ENCODE data around the gene FOLR1.
"Not testable (repeated sequence)": the region's sequence is repeated elsewhere in the genome, so short reads cannot be mapped to it uniquely, and the experiment has no call there.

The FOLR1 gene

GRCh38 chr11:72191961-72192381 is at the start of gene FOLR1:
FOLR1 (plus strand) TSS chr11:72192140; CDS start chr11:72192174, 34 bp downstream.
- DNase-seq, result no peak

DNA sequence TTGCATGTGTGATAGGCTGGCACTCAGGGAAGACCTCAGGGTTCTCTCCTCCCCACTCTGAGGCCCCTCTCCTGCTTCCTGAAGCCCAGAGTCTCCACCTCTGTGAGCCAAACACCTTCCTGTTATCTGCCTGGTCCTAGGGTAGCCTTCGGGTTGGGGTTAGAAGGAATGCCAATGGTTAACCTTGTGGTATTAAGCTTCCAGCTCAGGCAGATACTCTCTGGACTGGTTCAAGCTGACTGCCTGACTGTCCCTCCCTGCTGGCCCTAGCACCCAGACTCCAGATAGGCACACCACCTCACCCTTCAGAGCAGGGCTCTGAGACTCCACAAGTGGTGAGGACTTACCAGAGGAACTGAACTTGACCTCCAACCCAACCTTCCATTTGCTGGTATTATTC is 49.4 kb upstream of the FOLR1 start:
- DNase-seq, result not testable (repeated sequence)

DNA sequence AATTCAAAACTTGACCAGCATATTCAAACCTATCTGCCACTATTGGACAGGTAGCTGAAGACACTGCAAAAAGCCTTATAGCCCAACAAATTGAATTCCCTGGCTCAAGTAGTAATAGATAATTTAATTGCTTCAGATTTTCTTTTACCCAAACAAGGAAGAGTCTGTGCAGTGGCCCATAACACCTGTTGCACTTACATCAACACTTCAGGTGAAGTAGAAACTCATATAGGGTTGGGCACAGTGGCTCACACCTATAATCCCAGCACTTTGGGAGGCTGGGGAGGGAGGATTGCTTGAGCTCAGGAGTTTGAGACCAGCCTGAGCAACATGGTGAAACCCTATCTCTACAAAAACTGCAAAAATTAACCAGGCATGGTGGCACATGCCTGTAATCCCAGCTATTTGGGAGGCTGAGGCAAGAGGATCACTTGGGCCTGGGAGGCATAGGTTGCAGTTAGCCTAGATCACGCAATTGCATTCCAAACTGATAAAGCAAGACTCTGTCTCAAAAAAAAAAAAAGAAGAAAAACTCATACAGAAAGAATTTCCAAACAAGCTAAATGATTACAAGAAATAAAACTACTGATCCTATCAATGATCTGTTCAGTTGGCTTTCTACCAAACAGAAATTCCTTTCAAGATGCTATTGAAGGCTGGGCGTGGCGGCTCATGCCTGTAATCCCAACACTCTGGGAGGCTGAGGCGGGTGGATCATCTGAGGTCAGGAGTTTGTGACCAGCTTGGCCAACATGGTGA is 47.0 kb upstream of the FOLR1 start:
- no peak for DNase-seq

DNA sequence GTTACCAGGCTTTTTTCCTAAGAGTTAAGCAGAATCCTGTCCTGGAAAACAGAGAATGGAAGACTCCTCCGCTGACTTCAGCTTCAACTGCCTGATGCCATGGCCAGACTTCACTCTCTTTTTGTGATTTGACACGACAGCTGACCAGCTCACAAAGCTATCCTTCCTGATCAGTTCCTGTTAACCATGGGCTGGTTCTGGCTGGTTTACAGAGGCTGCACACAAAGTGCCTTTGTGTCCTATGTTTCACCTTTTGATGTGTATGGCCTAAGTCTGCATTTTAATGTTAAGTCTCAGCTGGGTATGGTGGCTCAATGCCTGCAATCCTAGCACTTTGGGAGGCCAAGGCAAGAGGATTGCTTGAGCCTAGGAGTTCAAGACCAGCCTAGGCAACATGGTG is 45.3 kb upstream of the FOLR1 start:
- DNase-seq, result no peak

GRCh38 chr11:72150882-72151281 is 41.1 kb upstream of the FOLR1 start:
- DNase-seq, result no peak

- DNase-seq, result not testable (repeated sequence)
Measured at GRCh38 chr11:72153874-72154273, 38.1 kb upstream of the FOLR1 start.

GRCh38 chr11:72154816-72155215 is 37.1 kb upstream of the FOLR1 start:
- DNase-seq, result no peak

DNA sequence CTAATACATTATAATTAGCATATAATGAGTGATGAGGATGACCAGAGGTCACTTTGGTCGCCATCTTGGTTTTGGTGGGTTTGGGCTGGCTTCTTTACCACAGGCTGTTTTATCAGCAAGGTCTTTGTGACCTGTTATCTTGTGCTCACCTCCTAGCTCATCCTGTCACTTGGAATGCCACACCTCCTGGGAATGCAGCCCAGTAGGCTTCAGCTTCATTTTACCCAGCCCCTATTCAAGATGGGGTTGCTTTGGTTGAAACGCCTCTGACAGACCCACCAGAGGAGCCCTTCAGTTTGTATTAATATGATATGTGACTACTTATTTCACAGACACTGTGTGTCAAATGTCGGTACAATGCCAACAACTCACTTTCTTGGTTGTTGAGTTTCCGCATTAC is 36.2 kb upstream of the FOLR1 start:
- DNase-seq, result no peak

DNA sequence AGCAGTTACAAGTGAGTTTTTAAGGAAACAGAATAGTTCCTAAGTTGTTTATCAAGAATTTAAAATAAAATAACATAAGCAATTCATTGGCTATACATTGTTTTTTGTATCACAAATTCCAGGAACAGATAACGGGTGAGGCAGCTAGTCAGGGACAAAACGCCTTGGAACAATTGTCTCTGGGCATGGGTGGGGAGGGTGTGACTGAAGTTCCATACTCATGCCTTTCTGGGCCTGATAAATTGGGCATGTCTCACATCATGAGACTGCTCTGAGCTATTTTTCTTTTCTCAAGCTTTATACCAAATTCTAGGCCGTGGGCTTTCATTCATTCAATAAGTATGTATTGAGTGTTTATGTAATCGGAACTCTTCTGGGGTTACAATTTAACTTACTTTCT is 34.8 kb upstream of the FOLR1 start:
- no peak for DNase-seq

DNA sequence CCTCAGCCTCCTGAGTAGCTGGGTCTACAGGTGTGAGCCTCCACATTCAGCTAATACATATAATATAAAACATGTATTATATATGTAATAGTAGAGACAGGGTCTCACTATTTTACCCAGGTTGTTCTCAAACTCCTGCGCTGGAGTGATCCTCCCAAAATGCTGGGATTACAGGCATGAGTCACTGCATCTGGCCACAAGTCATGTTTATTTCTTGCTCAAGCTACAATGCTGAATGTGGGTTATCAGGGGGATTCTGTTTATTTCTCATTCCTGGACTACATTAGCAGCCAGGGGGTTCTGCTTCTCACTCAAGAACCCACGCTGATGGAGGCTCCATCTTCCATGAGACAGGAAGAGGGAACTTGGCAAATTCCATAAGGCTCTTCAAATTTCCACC is 31.6 kb upstream of the FOLR1 start:
- DNase-seq, result no peak

DNA sequence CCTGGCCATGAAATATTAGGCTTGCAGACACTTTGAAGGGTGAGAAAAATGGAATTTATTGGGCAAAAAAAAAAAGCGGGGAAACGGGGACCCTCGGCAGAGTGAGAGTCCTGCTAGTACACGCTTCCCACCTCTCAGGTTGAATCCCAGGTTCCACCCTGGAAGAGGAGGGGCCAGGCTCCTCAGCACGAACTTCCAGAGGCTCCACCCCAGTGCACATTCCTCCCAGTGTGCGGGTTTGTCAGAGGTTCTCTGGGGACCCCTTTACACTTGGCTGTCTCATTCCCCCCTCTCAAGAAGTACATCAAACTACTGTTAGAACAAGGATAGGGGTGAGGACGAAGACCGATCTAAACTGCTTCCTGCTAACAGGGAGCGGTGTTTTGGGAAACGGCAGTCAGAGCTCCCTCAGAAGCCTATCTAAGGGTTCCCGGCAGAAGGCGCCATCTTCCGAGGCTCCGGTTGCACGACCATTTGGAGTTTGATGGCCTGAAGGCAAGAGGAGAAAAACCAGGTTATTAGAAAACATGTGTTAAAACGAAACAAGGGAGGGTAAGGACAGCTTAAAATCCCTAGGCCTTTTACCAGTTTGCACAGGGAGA is 28.9 kb upstream of the FOLR1 start:
- DNase-seq, result no peak

GRCh38 chr11:72164187-72164586 is 27.8 kb upstream of the FOLR1 start:
- not testable (repeated sequence) for DNase-seq

- DNase-seq, result not testable (repeated sequence)
Measured at GRCh38 chr11:72169046-72169555, 22.8 kb upstream of the FOLR1 start.

DNA sequence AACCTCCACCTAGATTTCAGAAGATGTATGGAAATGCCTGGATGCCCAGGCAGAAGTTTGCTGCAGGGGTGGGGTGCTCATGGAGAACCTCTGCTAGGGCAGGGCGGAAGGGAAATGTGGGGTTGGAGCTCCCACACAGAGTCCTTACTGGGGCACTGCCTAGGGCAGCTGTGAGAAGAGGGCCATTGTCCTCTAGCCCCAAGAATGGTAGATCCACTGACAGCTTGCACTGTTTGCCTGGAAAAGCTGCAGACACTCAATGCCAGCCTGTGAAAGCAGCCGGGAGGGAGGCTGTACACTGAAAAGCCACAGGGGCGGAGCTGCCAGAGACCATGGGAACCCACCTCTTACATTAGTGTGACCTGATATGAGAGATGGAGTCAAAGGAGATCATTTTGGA is 22.2 kb upstream of the FOLR1 start:
- DNase-seq, result not testable (repeated sequence)

DNA sequence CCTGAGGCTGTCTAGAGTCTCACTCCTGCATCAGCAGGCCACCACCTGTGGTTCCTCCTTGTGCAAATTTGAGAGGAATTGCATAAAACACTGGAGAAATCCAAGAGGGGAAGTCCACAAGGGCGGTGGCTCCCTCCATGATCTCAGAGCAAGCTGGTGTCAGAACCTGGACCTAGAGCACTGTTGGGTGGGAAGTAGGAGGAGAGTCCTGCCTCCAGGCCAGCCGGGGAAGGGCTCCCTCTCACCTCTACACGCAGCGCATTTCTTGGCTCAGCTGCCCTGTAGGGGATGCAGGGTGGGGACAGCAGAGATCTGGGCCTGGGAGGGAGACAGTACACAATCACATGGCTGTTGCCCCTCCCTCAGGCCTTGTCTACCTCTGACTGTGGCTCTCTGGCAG is 19.9 kb upstream of the FOLR1 start:
- DNase-seq, result not testable (repeated sequence)

DNA sequence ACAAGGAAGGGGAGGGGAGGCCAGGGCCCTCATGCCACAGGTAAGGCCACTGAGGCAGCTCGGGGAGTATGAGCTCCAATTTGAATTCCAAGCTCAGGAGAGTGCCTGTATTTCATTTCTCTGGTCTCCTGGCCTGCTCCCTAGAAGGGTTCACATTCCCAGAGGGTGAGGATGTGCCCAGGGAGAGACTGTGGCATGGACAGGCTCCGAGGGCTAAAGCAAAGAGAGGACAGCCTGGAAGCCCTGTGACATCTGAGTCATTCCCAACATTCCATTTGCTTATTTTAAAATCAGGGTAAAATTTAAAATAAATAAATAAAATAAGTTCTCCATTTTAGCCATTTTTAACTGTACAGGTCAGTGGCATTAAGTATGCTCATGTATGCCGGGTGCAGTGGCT is 18.6 kb upstream of the FOLR1 start:
- no peak for DNase-seq

DNA sequence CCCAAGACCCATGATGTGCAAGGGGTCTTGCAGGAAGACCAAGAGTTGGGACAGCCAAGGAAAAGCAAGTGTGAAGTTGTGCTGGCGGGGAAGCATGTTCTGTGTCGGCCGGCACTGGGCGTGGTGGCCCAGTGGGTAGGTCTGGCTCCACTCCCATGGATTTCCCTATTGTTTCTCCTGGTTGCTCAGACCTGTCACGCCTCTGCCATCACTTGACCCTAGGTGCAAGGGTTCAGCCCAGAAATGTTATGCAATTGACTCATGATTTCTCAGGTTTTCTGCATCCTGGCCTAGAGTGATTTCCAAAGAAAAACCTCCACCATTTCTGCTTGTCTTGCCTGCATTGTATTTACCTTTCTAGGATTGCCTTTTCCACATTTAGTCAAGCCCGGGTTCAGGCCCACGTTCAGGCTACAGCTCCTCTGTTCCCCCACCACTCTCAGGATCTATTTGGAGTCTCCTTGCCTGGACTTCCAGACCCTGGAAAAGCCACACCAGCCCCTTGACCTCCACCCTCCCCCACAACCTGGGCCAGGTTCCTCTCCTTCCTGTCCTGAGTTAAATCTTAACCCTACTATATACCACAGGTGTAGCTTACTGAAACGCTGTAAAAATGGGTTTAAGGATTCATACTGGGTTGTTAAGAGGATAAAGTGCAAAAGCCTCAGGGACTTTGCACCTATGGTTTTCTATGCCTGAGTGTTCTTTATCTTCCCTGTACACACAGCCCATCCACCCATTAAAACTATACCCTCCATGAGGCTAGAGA is 17.5 kb upstream of the FOLR1 start:
- no peak for DNase-seq

DNA sequence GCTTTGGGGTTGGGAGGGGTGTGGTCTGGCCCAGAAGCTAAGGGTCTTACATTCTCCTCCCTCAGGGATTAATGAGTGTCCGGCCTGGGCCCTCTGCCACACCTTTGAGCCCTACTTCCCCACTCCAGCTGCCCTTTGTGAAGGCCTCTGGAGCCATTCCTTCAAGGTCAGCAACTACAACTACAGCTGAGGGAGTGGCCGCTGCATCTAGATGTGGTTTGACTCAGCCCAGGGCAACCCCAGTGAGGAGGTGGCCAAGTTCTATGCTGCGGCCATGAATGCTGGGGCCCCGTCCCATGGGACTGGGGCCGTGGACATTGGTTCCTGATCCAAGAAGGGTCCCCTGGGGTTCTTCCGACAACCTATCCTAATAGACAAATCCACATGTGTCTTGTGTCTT is 14.3 kb upstream of the FOLR1 start:
- no peak for DNase-seq

- no peak for DNase-seq
Measured at GRCh38 chr11:72179049-72179803, 12.7 kb upstream of the FOLR1 start.

GRCh38 chr11:72179804-72180396 is 12.0 kb upstream of the FOLR1 start:
- DNase-seq, result peak; percentile 4

GRCh38 chr11:72180892-72181552 is 10.9 kb upstream of the FOLR1 start:
- DNase-seq, result not testable (repeated sequence)

- peak; percentile 11 for DNase-seq
Measured at GRCh38 chr11:72181553-72181958, 10.4 kb upstream of the FOLR1 start.
